ENCODE measurements around the gene MFSD1. TPM values are rescaled to one million over a fixed set of nuclear protein-coding genes. Genes with fewer than 3 reads are reported as not detected.

The MFSD1 gene
- polyA plus RNA-seq, 1 of the 3 experiments (the other 2 are of a cell fraction): 44.9 TPM

DNA sequence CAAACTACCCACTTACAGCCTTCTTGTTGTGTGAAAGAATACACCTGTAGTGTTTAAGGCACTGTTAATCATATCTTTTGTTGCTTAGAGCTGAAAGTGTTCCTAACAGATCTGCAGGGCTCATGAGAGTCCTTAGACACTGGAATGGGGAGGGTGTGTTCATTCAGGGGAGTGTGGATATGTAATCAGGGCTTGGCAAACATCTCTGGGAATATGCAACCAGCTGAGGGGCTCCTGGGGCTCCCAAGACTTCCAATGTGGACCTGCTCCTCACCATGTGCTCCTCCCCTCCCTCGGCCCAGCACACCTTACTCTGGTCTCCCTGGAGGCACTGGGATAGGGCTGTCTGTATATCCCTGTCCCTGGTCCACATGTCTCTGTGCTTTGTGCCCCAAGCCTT, 30.3 kb upstream of the MFSD1 start:
- H3K9me3 ChIP-seq: no peaks in the 10 kb centered on the region
- no peak for TF ChIP-seq EZH2phosphoT487 (IDR thresholded peaks at IDR 0.05; ENCODE audit: borderline replicate concordance, low read depth)
- no peak for TF ChIP-seq TAF1 (IDR thresholded peaks at IDR 0.05; ENCODE audit: borderline replicate concordance, low read depth, low read length)
- no peak for TF ChIP-seq SIN3A (IDR thresholded peaks at IDR 0.05; ENCODE audit: borderline replicate concordance, low read depth, low read length)
- no peak for TF ChIP-seq ELF1 (IDR thresholded peaks at IDR 0.05)
- TF ChIP-seq, protein P1, sequence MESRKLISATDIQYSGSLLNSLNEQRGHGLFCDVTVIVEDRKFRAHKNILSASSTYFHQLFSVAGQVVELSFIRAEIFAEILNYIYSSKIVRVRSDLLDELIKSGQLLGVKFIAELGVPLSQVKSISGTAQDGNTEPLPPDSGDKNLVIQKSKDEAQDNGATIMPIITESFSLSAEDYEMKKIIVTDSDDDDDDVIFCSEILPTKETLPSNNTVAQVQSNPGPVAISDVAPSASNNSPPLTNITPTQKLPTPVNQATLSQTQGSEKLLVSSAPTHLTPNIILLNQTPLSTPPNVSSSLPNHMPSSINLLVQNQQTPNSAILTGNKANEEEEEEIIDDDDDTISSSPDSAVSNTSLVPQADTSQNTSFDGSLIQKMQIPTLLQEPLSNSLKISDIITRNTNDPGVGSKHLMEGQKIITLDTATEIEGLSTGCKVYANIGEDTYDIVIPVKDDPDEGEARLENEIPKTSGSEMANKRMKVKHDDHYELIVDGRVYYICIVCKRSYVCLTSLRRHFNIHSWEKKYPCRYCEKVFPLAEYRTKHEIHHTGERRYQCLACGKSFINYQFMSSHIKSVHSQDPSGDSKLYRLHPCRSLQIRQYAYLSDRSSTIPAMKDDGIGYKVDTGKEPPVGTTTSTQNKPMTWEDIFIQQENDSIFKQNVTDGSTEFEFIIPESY (IDR thresholded peaks at IDR 0.05; ENCODE audit: borderline replicate concordance, low read depth): no peak
- TF ChIP-seq EP300 (IDR thresholded peaks at IDR 0.05; ENCODE audit: borderline replicate concordance in 1 of 2, low read depth in 1 of 2, low read length in 1 of 2): no peak
- TF ChIP-seq SMC3 (IDR thresholded peaks at IDR 0.05; ENCODE audit: low read depth, low read length): no peak
- TF ChIP-seq, protein P2, sequence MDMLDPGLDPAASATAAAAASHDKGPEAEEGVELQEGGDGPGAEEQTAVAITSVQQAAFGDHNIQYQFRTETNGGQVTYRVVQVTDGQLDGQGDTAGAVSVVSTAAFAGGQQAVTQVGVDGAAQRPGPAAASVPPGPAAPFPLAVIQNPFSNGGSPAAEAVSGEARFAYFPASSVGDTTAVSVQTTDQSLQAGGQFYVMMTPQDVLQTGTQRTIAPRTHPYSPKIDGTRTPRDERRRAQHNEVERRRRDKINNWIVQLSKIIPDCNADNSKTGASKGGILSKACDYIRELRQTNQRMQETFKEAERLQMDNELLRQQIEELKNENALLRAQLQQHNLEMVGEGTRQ (IDR thresholded peaks at IDR 0.05; ENCODE audit: borderline replicate concordance, low read depth, low read length): no peak
- no peak for TF ChIP-seq JUND (IDR thresholded peaks at IDR 0.05)
- TF ChIP-seq RXRA (IDR thresholded peaks at IDR 0.05; ENCODE audit: borderline replicate concordance, low read depth): no peak
- no peak for TF ChIP-seq MEF2A (IDR thresholded peaks at IDR 0.05; ENCODE audit: borderline replicate concordance, low read depth)
- TF ChIP-seq RCOR1 (IDR thresholded peaks at IDR 0.05; ENCODE audit: low read length): no peak
- no peak for TF ChIP-seq RFX5 (IDR thresholded peaks at IDR 0.05; ENCODE audit: low read length)
- DNase-seq: no peak
- peaks cover 4 to 22% of the 10 kb centered on the region in 2 experiments; a peak in 3 of 4 replicates for H3K4me1 ChIP-seq (ENCODE audit: control insufficient read depth in 1 of 2, insufficient read depth in 2 of 2, low read depth in 1 of 2, low read length in 1 of 2)
- no peak overlapping the region for H3K4me2 ChIP-seq
- 100% methylated on average over 1 of the region's 1 CpG for WGBS (ENCODE audit: low lambda C conversion rate)
- no peaks in the 10 kb centered on the region for H3K79me2 ChIP-seq (ENCODE audit: insufficient read depth)
- no peaks in the 10 kb centered on the region for H3K9me2 ChIP-seq
- POLR2A ChIA-PET: no interaction called here
- H2AFZ ChIP-seq (ENCODE audit: low read depth): no peak overlapping the region
- H4K20me1 ChIP-seq (ENCODE audit: insufficient read depth): no peaks in the 10 kb centered on the region
- no peaks in the 10 kb centered on the region for H3K27me3 ChIP-seq (ENCODE audit: insufficient read depth)
- CTCF ChIA-PET: interaction anchor here (1.1 to 3.0 kb wide), 2 partner anchors 20 to 44 kb away, joined by 3 to 12 read pairs; no protein-coding TSS in a partner anchor
- H3K27ac ChIP-seq (ENCODE audit: low read depth in 2 of 2, low read length in 1 of 2): no peak overlapping the region
- H3F3A ChIP-seq (replicated peaks; ENCODE audit: insufficient read depth): peaks cover 6% of the 10 kb centered on the region
- no peak overlapping the region for H3K9ac ChIP-seq
- H3K36me3 ChIP-seq (replicated peaks in 1 of 2; ENCODE audit: control insufficient read depth in 1 of 2, insufficient read depth in 2 of 2, low read length in 1 of 2): no peaks in the 10 kb centered on the region
- H3K4me3 ChIP-seq (ENCODE audit: low read depth in 2 of 2, low read length in 1 of 2): no peak overlapping the region

DNA sequence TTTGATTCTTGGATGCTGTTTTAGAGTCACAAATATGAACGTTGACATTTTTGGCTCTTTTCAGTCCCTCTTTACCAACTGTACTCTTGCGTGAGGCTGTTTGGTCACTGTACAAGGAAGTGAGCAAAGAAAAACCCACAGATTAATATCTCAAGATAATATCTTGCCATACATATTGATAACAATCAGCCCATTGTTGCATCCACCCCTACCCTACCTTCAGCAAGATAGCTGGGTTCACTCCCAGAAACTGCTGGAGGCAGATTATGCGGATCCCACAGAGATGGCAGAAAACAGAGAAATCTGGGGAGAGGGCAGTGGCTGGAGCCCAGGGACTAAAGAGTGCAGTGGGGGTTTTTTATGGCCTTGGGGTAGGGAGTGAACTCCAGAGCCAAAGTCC, 29.9 kb upstream of the MFSD1 start:
- peaks cover 4 to 22% of the 10 kb centered on the region in 2 experiments; a peak in 3 of 4 replicates for H3K4me1 ChIP-seq (ENCODE audit: control insufficient read depth in 1 of 2, insufficient read depth in 2 of 2, low read depth in 1 of 2, low read length in 1 of 2)
- H3K36me3 ChIP-seq (replicated peaks in 1 of 2; ENCODE audit: control insufficient read depth in 1 of 2, insufficient read depth in 2 of 2, low read length in 1 of 2): no peaks in the 10 kb centered on the region
- no peak for DNase-seq
- no peak overlapping the region for H3K4me3 ChIP-seq (ENCODE audit: low read depth in 2 of 2, low read length in 1 of 2)
- H3K9me3 ChIP-seq: no peaks in the 10 kb centered on the region
- no peaks in the 10 kb centered on the region for H4K20me1 ChIP-seq (ENCODE audit: insufficient read depth)
- no peaks in the 10 kb centered on the region for H3K79me2 ChIP-seq (ENCODE audit: insufficient read depth)
- H3K27ac ChIP-seq (ENCODE audit: low read depth in 2 of 2, low read length in 1 of 2): no peak overlapping the region
- no peak overlapping the region for H3K4me2 ChIP-seq
- 92% methylated on average over 3 of the region's 3 CpGs for WGBS (ENCODE audit: low lambda C conversion rate)
- no peak for TF ChIP-seq ELF1 (IDR thresholded peaks at IDR 0.05)
- TF ChIP-seq SIN3A (IDR thresholded peaks at IDR 0.05; ENCODE audit: borderline replicate concordance, low read depth, low read length): no peak
- no peak for TF ChIP-seq YY1 (IDR thresholded peaks at IDR 0.05; ENCODE audit: low read depth)
- TF ChIP-seq, protein P2 (IDR thresholded peaks at IDR 0.05; ENCODE audit: borderline replicate concordance, low read depth, low read length): no peak
- TF ChIP-seq SMC3 (IDR thresholded peaks at IDR 0.05; ENCODE audit: low read depth, low read length): no peak
- TF ChIP-seq JUND (IDR thresholded peaks at IDR 0.05): no peak
- no peak for TF ChIP-seq MXI1 (IDR thresholded peaks at IDR 0.05; ENCODE audit: low read depth, low read length)
- TF ChIP-seq, protein P3, sequence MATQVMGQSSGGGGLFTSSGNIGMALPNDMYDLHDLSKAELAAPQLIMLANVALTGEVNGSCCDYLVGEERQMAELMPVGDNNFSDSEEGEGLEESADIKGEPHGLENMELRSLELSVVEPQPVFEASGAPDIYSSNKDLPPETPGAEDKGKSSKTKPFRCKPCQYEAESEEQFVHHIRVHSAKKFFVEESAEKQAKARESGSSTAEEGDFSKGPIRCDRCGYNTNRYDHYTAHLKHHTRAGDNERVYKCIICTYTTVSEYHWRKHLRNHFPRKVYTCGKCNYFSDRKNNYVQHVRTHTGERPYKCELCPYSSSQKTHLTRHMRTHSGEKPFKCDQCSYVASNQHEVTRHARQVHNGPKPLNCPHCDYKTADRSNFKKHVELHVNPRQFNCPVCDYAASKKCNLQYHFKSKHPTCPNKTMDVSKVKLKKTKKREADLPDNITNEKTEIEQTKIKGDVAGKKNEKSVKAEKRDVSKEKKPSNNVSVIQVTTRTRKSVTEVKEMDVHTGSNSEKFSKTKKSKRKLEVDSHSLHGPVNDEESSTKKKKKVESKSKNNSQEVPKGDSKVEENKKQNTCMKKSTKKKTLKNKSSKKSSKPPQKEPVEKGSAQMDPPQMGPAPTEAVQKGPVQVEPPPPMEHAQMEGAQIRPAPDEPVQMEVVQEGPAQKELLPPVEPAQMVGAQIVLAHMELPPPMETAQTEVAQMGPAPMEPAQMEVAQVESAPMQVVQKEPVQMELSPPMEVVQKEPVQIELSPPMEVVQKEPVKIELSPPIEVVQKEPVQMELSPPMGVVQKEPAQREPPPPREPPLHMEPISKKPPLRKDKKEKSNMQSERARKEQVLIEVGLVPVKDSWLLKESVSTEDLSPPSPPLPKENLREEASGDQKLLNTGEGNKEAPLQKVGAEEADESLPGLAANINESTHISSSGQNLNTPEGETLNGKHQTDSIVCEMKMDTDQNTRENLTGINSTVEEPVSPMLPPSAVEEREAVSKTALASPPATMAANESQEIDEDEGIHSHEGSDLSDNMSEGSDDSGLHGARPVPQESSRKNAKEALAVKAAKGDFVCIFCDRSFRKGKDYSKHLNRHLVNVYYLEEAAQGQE (IDR thresholded peaks at IDR 0.05; ENCODE audit: low read depth, low read length): no peak
- no peak overlapping the region for H2AFZ ChIP-seq (ENCODE audit: low read depth)
- POLR2A ChIA-PET: no interaction called here
- no peak overlapping the region for H3K9ac ChIP-seq
- H3K27me3 ChIP-seq (ENCODE audit: insufficient read depth): no peaks in the 10 kb centered on the region
- peaks cover 6% of the 10 kb centered on the region for H3F3A ChIP-seq (replicated peaks; ENCODE audit: insufficient read depth)
- CTCF ChIA-PET: interaction anchor here (3.0 kb wide), 1 partner anchor 44 kb away, joined by 12 read pairs; no protein-coding TSS in a partner anchor
- H3K9me2 ChIP-seq: no peaks in the 10 kb centered on the region

Measured in SK-N-SH (cell line).